Measurements from ENCODE around the gene CAMTA1.
A peak's percentile ranks its signal among the peaks of the same experiment; 100 is the strongest.

The CAMTA1 gene

GRCh38 chr1:7005762-7006161, 220.5 kb downstream of the CAMTA1 start:
- H3K36me3 ChIP-seq, result no peaks in the 10 kb centered on the region
- H3K9ac ChIP-seq, result no peak overlapping the region
- H3K4me1 ChIP-seq, result peaks cover 0 to 6% (median 0%) of the 10 kb centered on the region in 10 experiments; a peak in 3 of 20 replicates
- TF ChIP-seq Cebpa-rat (IDR thresholded peaks at IDR 0.05), result no peak
- no peaks in the 10 kb centered on the region for H3K9me3 ChIP-seq (replicated peaks in 1 of 11)
- H3K4me3 ChIP-seq, result no peak overlapping the region
- no peak overlapping the region for H3K4me2 ChIP-seq
- H3K27ac ChIP-seq, result no peak overlapping the region
- no peaks in the 10 kb centered on the region for H4K20me1 ChIP-seq
- no peaks in the 10 kb centered on the region for H3K27me3 ChIP-seq

- Histone ChIP-seq H3K27me3 (no peaks in the 10 kb centered on the region), H4K20me1 (no peaks in the 10 kb centered on the region), H3K9ac (no peak overlapping the region), H3K27ac (no peak overlapping the region), H3K4me2 (no peak overlapping the region), H3K36me3 (no peaks in the 10 kb centered on the region), H3K4me1 (peaks cover 0 to 10% (median 1%) of the 10 kb centered on the region in 10 experiments; a peak in 8 of 20 replicates), H3K4me3 (no peak overlapping the region), H3K9me3 (replicated peaks in 1 of 11) (no peaks in the 10 kb centered on the region)
- TF ChIP-seq Cebpa-rat (IDR thresholded peaks at IDR 0.05), result no peak
Measured at GRCh38 chr1:7006996-7007871, 222.0 kb downstream of the CAMTA1 start.

- Histone ChIP-seq H3K9me3 (replicated peaks in 1 of 11) (no peaks in the 10 kb centered on the region), H3K36me3 (no peaks in the 10 kb centered on the region)
- no peak for TF ChIP-seq Cebpa-rat (IDR thresholded peaks at IDR 0.05)
Measured at GRCh38 chr1:7007902-7008301, 222.6 kb downstream of the CAMTA1 start.

GRCh38 chr1:7008331-7008730, 223.1 kb downstream of the CAMTA1 start:
- H3K27me3 ChIP-seq, result no peaks in the 10 kb centered on the region
- no peak overlapping the region for H3K4me2 ChIP-seq
- no peak overlapping the region for H3K27ac ChIP-seq
- no peaks in the 10 kb centered on the region for H3K36me3 ChIP-seq
- H3K9ac ChIP-seq, result no peak overlapping the region
- no peaks in the 10 kb centered on the region for H4K20me1 ChIP-seq
- no peak for TF ChIP-seq Cebpa-rat (IDR thresholded peaks at IDR 0.05)
- peaks cover under 1 to 19% (median 12%) of the 10 kb centered on the region in 10 experiments; a peak in 18 of 20 replicates for H3K4me1 ChIP-seq
- no peaks in the 10 kb centered on the region for H3K9me3 ChIP-seq (replicated peaks in 1 of 11)
- no peak overlapping the region for H3K4me3 ChIP-seq

More at GRCh38 chr1:7007902-7008301, 222.6 kb downstream of the CAMTA1 start:
- Histone ChIP-seq H3K27me3 (no peaks in the 10 kb centered on the region), H4K20me1 (no peaks in the 10 kb centered on the region), H3K9ac (no peak overlapping the region), H3K4me3 (no peak overlapping the region), H3K4me2 (no peak overlapping the region), H3K4me1 (peaks cover 0 to 16% (median 8%) of the 10 kb centered on the region in 10 experiments; a peak in 13 of 20 replicates), H3K27ac (no peak overlapping the region)

GRCh38 chr1:7008975-7009740, 223.9 kb downstream of the CAMTA1 start:
- H3K4me1 ChIP-seq, result peaks cover 9 to 28% (median 20%) of the 10 kb centered on the region in 10 experiments
- H3K9me3 ChIP-seq (replicated peaks in 1 of 11), result no peaks in the 10 kb centered on the region
- no peak overlapping the region for H3K9ac ChIP-seq
- TF ChIP-seq Cebpa-rat (IDR thresholded peaks at IDR 0.05), result no peak
- no peak overlapping the region for H3K27ac ChIP-seq
- no peaks in the 10 kb centered on the region for H3K27me3 ChIP-seq
- 0 out of 22 replicates have a peak overlapping the region, but pooled peaks of 1 of the 11 experiments have one; percentile 5 for H3K4me2 ChIP-seq
- H3K4me3 ChIP-seq, result no peak overlapping the region
- H4K20me1 ChIP-seq, result no peaks in the 10 kb centered on the region
- no peaks in the 10 kb centered on the region for H3K36me3 ChIP-seq

GRCh38 chr1:7009741-7010525, 224.7 kb downstream of the CAMTA1 start:
- no peaks in the 10 kb centered on the region for H3K27me3 ChIP-seq
- no peaks in the 10 kb centered on the region for H3K9me3 ChIP-seq (replicated peaks in 1 of 11)
- no peaks in the 10 kb centered on the region for H4K20me1 ChIP-seq
- TF ChIP-seq Cebpa-rat (IDR thresholded peaks at IDR 0.05), result no peak
- H3K9ac ChIP-seq, result no peak overlapping the region
- H3K4me1 ChIP-seq, result peaks cover 16 to 35% (median 28%) of the 10 kb centered on the region in 10 experiments
- no peaks in the 10 kb centered on the region for H3K36me3 ChIP-seq
- H3K27ac ChIP-seq, result no peak overlapping the region
- no peak overlapping the region for H3K4me3 ChIP-seq
- H3K4me2 ChIP-seq, result 0 out of 22 replicates have a peak overlapping the region, but pooled peaks of 1 of the 11 experiments have one; percentile 5

- TF ChIP-seq Cebpa-rat (IDR thresholded peaks at IDR 0.05), result no peak
- Histone ChIP-seq H3K36me3 (no peaks in the 10 kb centered on the region), H4K20me1 (no peaks in the 10 kb centered on the region), H3K4me3 (no peak overlapping the region), H3K9me3 (replicated peaks in 1 of 11) (no peaks in the 10 kb centered on the region), H3K27me3 (no peaks in the 10 kb centered on the region), H3K4me1 (peaks cover 24 to 43% (median 35%) of the 10 kb centered on the region in 10 experiments), H3K9ac (no peak overlapping the region), H3K4me2 (0 out of 22 replicates have a peak overlapping the region, but pooled peaks of 1 of the 11 experiments have one; percentile 5), H3K27ac (no peak overlapping the region)
Measured at GRCh38 chr1:7010534-7011200, 225.4 kb downstream of the CAMTA1 start.

- H3K4me3 ChIP-seq, result no peak overlapping the region
- no peaks in the 10 kb centered on the region for H4K20me1 ChIP-seq
- 0 out of 22 replicates have a peak overlapping the region, but pooled peaks of 1 of the 11 experiments have one; percentile 12 for H3K4me2 ChIP-seq
- no peak overlapping the region for H3K27ac ChIP-seq
- TF ChIP-seq Cebpa-rat (IDR thresholded peaks at IDR 0.05), result no peak
- peaks cover 29 to 51% (median 44%) of the 10 kb centered on the region in 10 experiments for H3K4me1 ChIP-seq
- no peaks in the 10 kb centered on the region for H3K27me3 ChIP-seq
- no peak overlapping the region for H3K9ac ChIP-seq
- H3K36me3 ChIP-seq, result no peaks in the 10 kb centered on the region
- H3K9me3 ChIP-seq (replicated peaks in 1 of 11), result no peaks in the 10 kb centered on the region
Measured at GRCh38 chr1:7011826-7012225, 226.6 kb downstream of the CAMTA1 start.

All from BLaER1 treated with 17β-estradiol and CSF1 and Interleukin-3, amounts not matched to agents 10 nM and 100 nM (cell line).